Measurements from ENCODE around the gene KIF17. TPM values are rescaled to one million over a fixed set of nuclear protein-coding genes. Genes with fewer than 3 reads are reported as not detected.

Gene KIF17
- polyA plus RNA-seq, 1 donor from 2014 or later, result 10.0 TPM

DNA sequence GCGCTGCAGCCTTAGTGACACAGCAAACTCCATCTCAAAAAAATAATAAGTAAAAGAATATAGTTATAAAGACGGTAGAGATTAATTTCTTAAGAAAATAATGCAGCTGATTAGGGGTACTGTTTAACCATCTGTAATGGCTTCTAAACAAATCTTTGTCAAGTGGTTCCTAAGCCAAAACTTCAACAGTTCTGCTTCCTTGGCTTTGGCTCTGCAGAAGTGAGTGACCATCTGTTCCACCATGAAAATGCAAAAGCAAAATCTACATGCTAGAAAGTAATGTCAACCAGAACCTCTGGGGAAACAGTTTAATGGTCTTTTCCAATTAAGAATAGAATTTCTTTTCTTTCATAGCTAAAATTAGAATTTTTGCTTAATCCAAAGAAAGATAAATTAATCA is 23.0 kb upstream of the KIF17 start:
- Histone ChIP-seq H4K20me1 (ENCODE audit: insufficient read depth) (no peaks in the 10 kb centered on the region), H3K9ac (ENCODE audit: low read length) (no peak overlapping the region), H2AFZ (ENCODE audit: low read depth, low read length) (no peak overlapping the region), H3K36me3 (ENCODE audit: insufficient read depth, low read length) (peaks cover 5% of the 10 kb centered on the region), H3K4me2 (ENCODE audit: low read length) (no peak overlapping the region), H3K9me2 (ENCODE audit: insufficient read depth, low read length) (no peaks in the 10 kb centered on the region), H3K9me3 (ENCODE audit: low read length) (no peaks in the 10 kb centered on the region), H3K27ac (ENCODE audit: low read length) (no peak overlapping the region), H3F3A (ENCODE audit: insufficient read depth, low read length, poor library complexity, severe bottlenecking) (no peaks in the 10 kb centered on the region), H3K27me3 (ENCODE audit: insufficient read depth, low read depth, low read length) (no peaks in the 10 kb centered on the region), H3K4me3 (ENCODE audit: low read length) (no peak overlapping the region), H3K79me2 (replicated peaks; ENCODE audit: insufficient read depth, low read length) (no peaks in the 10 kb centered on the region)
- no peak for TF ChIP-seq MXI1 (conservative IDR thresholded peaks at IDR 0.05; ENCODE audit: poor library complexity, severe bottlenecking)
- no peak for TF ChIP-seq TAF1 (IDR thresholded peaks at IDR 0.05; ENCODE audit: low read depth)
- TF ChIP-seq EP300 (conservative IDR thresholded peaks at IDR 0.05; ENCODE audit: poor library complexity, severe bottlenecking), result no peak
- TF ChIP-seq EZH2 (IDR thresholded peaks at IDR 0.05; ENCODE audit: borderline replicate concordance, insufficient read depth, low read length, poor library complexity, severe bottlenecking), result no peak
- TF ChIP-seq, protein P1, sequence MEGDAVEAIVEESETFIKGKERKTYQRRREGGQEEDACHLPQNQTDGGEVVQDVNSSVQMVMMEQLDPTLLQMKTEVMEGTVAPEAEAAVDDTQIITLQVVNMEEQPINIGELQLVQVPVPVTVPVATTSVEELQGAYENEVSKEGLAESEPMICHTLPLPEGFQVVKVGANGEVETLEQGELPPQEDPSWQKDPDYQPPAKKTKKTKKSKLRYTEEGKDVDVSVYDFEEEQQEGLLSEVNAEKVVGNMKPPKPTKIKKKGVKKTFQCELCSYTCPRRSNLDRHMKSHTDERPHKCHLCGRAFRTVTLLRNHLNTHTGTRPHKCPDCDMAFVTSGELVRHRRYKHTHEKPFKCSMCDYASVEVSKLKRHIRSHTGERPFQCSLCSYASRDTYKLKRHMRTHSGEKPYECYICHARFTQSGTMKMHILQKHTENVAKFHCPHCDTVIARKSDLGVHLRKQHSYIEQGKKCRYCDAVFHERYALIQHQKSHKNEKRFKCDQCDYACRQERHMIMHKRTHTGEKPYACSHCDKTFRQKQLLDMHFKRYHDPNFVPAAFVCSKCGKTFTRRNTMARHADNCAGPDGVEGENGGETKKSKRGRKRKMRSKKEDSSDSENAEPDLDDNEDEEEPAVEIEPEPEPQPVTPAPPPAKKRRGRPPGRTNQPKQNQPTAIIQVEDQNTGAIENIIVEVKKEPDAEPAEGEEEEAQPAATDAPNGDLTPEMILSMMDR (IDR thresholded peaks at IDR 0.05; ENCODE audit: poor library complexity, severe bottlenecking), result no peak
- TF ChIP-seq RAD21 (conservative IDR thresholded peaks at IDR 0.05), result no peak
- TF ChIP-seq POLR2AphosphoS5 (IDR thresholded peaks at IDR 0.05), result no peak
- TF ChIP-seq SMC3 (conservative IDR thresholded peaks at IDR 0.05; ENCODE audit: poor library complexity), result no peak
- TF ChIP-seq, protein P2, sequence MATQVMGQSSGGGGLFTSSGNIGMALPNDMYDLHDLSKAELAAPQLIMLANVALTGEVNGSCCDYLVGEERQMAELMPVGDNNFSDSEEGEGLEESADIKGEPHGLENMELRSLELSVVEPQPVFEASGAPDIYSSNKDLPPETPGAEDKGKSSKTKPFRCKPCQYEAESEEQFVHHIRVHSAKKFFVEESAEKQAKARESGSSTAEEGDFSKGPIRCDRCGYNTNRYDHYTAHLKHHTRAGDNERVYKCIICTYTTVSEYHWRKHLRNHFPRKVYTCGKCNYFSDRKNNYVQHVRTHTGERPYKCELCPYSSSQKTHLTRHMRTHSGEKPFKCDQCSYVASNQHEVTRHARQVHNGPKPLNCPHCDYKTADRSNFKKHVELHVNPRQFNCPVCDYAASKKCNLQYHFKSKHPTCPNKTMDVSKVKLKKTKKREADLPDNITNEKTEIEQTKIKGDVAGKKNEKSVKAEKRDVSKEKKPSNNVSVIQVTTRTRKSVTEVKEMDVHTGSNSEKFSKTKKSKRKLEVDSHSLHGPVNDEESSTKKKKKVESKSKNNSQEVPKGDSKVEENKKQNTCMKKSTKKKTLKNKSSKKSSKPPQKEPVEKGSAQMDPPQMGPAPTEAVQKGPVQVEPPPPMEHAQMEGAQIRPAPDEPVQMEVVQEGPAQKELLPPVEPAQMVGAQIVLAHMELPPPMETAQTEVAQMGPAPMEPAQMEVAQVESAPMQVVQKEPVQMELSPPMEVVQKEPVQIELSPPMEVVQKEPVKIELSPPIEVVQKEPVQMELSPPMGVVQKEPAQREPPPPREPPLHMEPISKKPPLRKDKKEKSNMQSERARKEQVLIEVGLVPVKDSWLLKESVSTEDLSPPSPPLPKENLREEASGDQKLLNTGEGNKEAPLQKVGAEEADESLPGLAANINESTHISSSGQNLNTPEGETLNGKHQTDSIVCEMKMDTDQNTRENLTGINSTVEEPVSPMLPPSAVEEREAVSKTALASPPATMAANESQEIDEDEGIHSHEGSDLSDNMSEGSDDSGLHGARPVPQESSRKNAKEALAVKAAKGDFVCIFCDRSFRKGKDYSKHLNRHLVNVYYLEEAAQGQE (IDR thresholded peaks at IDR 0.05; ENCODE audit: borderline replicate concordance), result no peak

DNA sequence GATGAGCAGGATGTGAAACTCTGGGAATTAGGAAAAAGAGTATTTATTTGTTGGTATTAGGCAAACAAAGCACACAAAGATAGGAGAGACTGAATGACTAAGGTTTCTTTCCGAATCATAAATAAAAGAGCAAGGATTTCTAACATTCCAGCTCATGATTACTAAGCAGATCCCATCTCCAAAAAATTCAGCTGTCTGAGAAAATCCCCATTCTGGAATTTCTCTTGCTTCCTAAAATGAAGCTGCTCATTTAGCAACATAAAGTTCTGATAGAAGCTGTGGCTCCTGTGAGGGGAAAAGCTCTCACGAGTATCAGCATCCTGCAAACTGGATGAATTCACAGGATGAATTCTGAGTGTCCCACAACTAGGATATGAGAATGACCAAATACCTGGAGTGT is 21.4 kb upstream of the KIF17 start:
- no peak overlapping the region for H3K4me3 ChIP-seq (ENCODE audit: low read length)
- no peak overlapping the region for H3K27ac ChIP-seq (ENCODE audit: low read length)
- no peak overlapping the region for H3K4me2 ChIP-seq (ENCODE audit: low read length)
- H3K9me3 ChIP-seq (ENCODE audit: low read length), result no peaks in the 10 kb centered on the region
- no peak overlapping the region for H3K9ac ChIP-seq (ENCODE audit: low read length)
- no peaks in the 10 kb centered on the region for H3K79me2 ChIP-seq (replicated peaks; ENCODE audit: insufficient read depth, low read length)
- no peaks in the 10 kb centered on the region for H3K36me3 ChIP-seq (ENCODE audit: insufficient read depth, low read length)
- H2AFZ ChIP-seq (ENCODE audit: low read depth, low read length), result no peak overlapping the region
- no peaks in the 10 kb centered on the region for H4K20me1 ChIP-seq (ENCODE audit: insufficient read depth)
- no peaks in the 10 kb centered on the region for H3F3A ChIP-seq (ENCODE audit: insufficient read depth, low read length, poor library complexity, severe bottlenecking)
- no peaks in the 10 kb centered on the region for H3K9me2 ChIP-seq (ENCODE audit: insufficient read depth, low read length)
- no peak for TF ChIP-seq TAF1 (IDR thresholded peaks at IDR 0.05; ENCODE audit: low read depth)
- no peak for TF ChIP-seq RAD21 (conservative IDR thresholded peaks at IDR 0.05)
- TF ChIP-seq, protein P2 (IDR thresholded peaks at IDR 0.05; ENCODE audit: borderline replicate concordance), result no peak
- TF ChIP-seq EZH2 (IDR thresholded peaks at IDR 0.05; ENCODE audit: borderline replicate concordance, insufficient read depth, low read length, poor library complexity, severe bottlenecking), result no peak
- TF ChIP-seq POLR2AphosphoS5 (IDR thresholded peaks at IDR 0.05), result no peak
- no peak for TF ChIP-seq MXI1 (conservative IDR thresholded peaks at IDR 0.05; ENCODE audit: poor library complexity, severe bottlenecking)
- no peak for TF ChIP-seq SMC3 (conservative IDR thresholded peaks at IDR 0.05; ENCODE audit: poor library complexity)
- TF ChIP-seq EP300 (conservative IDR thresholded peaks at IDR 0.05; ENCODE audit: poor library complexity, severe bottlenecking), result no peak
- TF ChIP-seq, protein P1 (IDR thresholded peaks at IDR 0.05; ENCODE audit: poor library complexity, severe bottlenecking), result no peak
- H3K27me3 ChIP-seq (ENCODE audit: insufficient read depth, low read depth, low read length), result no peaks in the 10 kb centered on the region

Measured in neural cell (in vitro differentiated cells).